ENCODE measurements around the gene SLC8B1.

- TF ChIP-seq, protein P1, sequence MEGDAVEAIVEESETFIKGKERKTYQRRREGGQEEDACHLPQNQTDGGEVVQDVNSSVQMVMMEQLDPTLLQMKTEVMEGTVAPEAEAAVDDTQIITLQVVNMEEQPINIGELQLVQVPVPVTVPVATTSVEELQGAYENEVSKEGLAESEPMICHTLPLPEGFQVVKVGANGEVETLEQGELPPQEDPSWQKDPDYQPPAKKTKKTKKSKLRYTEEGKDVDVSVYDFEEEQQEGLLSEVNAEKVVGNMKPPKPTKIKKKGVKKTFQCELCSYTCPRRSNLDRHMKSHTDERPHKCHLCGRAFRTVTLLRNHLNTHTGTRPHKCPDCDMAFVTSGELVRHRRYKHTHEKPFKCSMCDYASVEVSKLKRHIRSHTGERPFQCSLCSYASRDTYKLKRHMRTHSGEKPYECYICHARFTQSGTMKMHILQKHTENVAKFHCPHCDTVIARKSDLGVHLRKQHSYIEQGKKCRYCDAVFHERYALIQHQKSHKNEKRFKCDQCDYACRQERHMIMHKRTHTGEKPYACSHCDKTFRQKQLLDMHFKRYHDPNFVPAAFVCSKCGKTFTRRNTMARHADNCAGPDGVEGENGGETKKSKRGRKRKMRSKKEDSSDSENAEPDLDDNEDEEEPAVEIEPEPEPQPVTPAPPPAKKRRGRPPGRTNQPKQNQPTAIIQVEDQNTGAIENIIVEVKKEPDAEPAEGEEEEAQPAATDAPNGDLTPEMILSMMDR (conservative IDR thresholded peaks at IDR 0.05; ENCODE audit: low read depth, low read length) = no peak
- no peak for TF ChIP-seq EZH2 (IDR thresholded peaks at IDR 0.05; ENCODE audit: borderline replicate concordance, low read depth, low read length, poor library complexity, severe bottlenecking)
These were observed 31.9 kb upstream of the SLC8B1 start for GRCh38 chr12:113366827-113367226.
